HCT116 (cell line): Measurements from ENCODE around the gene SIK3. TPM values are rescaled to one million over a fixed set of nuclear protein-coding genes. Genes with fewer than 3 reads are reported as not detected.

ENCODE experiments used
- ATAC-seq: fragments of 200-7000 bp; cut with Tn5 transposase; 2 replicates; pipeline ENCODE4 v1.9.1; 2020; ENCODE audit warnings: mild to moderate bottlenecking, moderate library complexity
- BruUV-seq: library from RNA; stranded (reverse); fragments of 400-500 nt; replicated peaks from 2 replicates; lab custom pipeline; 2021; lab: Mats Ljungman, UMichigan
- CTCF ChIA-PET: fragments of 300-600 bp; sonication (Branson Sonifier 250); formaldehyde crosslinking; loops from one replicate; lab custom pipeline; 2021; ENCODE audit warnings: antibody characterized with exemption; lab: Charles Lee
- POLR2A ChIA-PET: fragments of 300-600, 350-600 bp; sonication (Branson Sonifier 250); formaldehyde crosslinking; loops from one replicate; lab custom pipeline; 2021; ENCODE audit warnings: antibody characterized with exemption; lab: Charles Lee
- RAD21 ChIA-PET, 2 experiments: fragments of 300-600 bp; sonication (Branson Sonifier 250); formaldehyde crosslinking; loops; one replicate each; lab custom pipeline; 2023; ENCODE audit warnings: low total read pairs in 2 of 2; ENCODE audit not compliant: uncharacterized antibody in 2 of 2, unreplicated experiment in 2 of 2, low non-redundant PET in 1 of 2; lab: Charles Lee
- DNase-seq: peaks from one replicate; pipeline ENCODE4 v3.0.0-alpha.2; 2010; ENCODE audit warnings: low read depth, low spot score
- H2AFZ ChIP-seq: fragments of 200-600 bp; shearing (Covaris generic), sonication (generic); 2 replicates; pipeline ENCODE4 v1.6.1; 2017; ENCODE audit warnings: low read depth, mixed run types, mixed read lengths, antibody characterized with exemption, low read length; ENCODE audit not compliant: poor library complexity, severe bottlenecking
- H3K27ac ChIP-seq: 2 replicates; pipeline ENCODE4 v1.5.1; 2012; ENCODE audit warnings: low read depth, low read length
- H3K27me3 ChIP-seq: fragments of 200-600 bp; sonication (generic); 2 replicates; pipeline ENCODE4 v1.6.1; 2016; ENCODE audit warnings: mixed run types, low read length, mixed read lengths; ENCODE audit not compliant: insufficient read depth
- H3K36me3 ChIP-seq, 2 experiments: fragments of 200-500 bp in 1 of 2; fragments of 200-600 bp in 1 of 2; sonication (Bioruptor generic) in 1 of 2; sonication (generic) in 1 of 2; 2 replicates each; pipeline versions ENCODE4 v1.5.1 to v1.6.1; 2014 to 2016; ENCODE audit warnings: low read length in 2 of 2, inconsistent platforms in 1 of 2, mixed read lengths in 1 of 2, mixed run types in 1 of 2; ENCODE audit not compliant: insufficient read depth in 2 of 2, control insufficient read depth in 1 of 2
- H3K4me1 ChIP-seq, 2 experiments: fragments of 200-600 bp in 1 of 2; sonication (generic) in 1 of 2; 2 replicates each; pipeline versions ENCODE4 v1.5.1 to v1.6.1; 2012 to 2017; ENCODE audit warnings: low read length in 2 of 2, inconsistent platforms in 1 of 2, mild to moderate bottlenecking in 1 of 2, mixed read lengths in 1 of 2, mixed run types in 1 of 2, moderate library complexity in 1 of 2; ENCODE audit not compliant: insufficient read depth in 2 of 2, control insufficient read depth in 1 of 2
- H3K4me2 ChIP-seq: fragments of 200-600 bp; sonication (generic); 2 replicates; pipeline ENCODE4 v1.6.1; 2017; ENCODE audit warnings: mixed run types, low read length, mixed read lengths
- H3K4me3 ChIP-seq, 2 experiments: fragments of 200-600 bp in 1 of 2; sonication (generic) in 1 of 2; replicated peaks in 1 of 2; 2 replicates each; pipeline ENCODE4 v1.5.1; 2011 to 2016; ENCODE audit warnings: low read length in 2 of 2, control low read depth in 1 of 2, low read depth in 1 of 2, mild to moderate bottlenecking in 1 of 2, mixed read lengths in 1 of 2, mixed run types in 1 of 2
- H3K79me2 ChIP-seq: fragments of 200-600 bp; sonication (generic); 2 replicates; pipeline ENCODE4 v1.6.1; 2017; ENCODE audit warnings: mild to moderate bottlenecking, mixed run types, low read length, moderate library complexity, mixed read lengths; ENCODE audit not compliant: insufficient read depth
- H3K9ac ChIP-seq: fragments of 200-600 bp; sonication (generic); 2 replicates; pipeline ENCODE4 v1.6.1; 2016; ENCODE audit warnings: low read length, mixed read lengths
- H3K9me2 ChIP-seq: fragments of 200-600 bp; sonication (generic), shearing (Covaris generic); 2 replicates; pipeline ENCODE4 v1.6.1; 2017; ENCODE audit warnings: mixed run types, mild to moderate bottlenecking, moderate library complexity; ENCODE audit not compliant: insufficient read depth
- H3K9me3 ChIP-seq, 2 experiments: fragments of 200-500 bp in 1 of 2; fragments of 200-600 bp in 1 of 2; sonication (Bioruptor generic) in 1 of 2; sonication (generic) in 1 of 2; 2 replicates each; pipeline ENCODE4 v1.6.1; 2014 to 2017; ENCODE audit warnings: low read length in 2 of 2, mixed read lengths in 2 of 2, inconsistent platforms in 1 of 2, low read depth in 1 of 2, mild to moderate bottlenecking in 1 of 2, mixed run types in 1 of 2, moderate library complexity in 1 of 2; ENCODE audit not compliant: control insufficient read depth in 1 of 2, insufficient read depth in 1 of 2
- H4K20me1 ChIP-seq: fragments of 200-600 bp; sonication (generic), shearing (Covaris generic); 2 replicates; pipeline ENCODE4 v1.6.1; 2017; ENCODE audit warnings: mixed run types, mild to moderate bottlenecking, moderate library complexity; ENCODE audit not compliant: insufficient read depth
- ELF1 ChIP-seq: IDR thresholded peaks from 2 replicates; pipeline ENCODE4 v1.6.1; 2012; ENCODE audit warnings: low read depth, borderline replicate concordance
- FOSL1 ChIP-seq: IDR thresholded peaks from 2 replicates; pipeline ENCODE4 v1.6.1; 2012; ENCODE audit warnings: low read depth
- RAD21 ChIP-seq: IDR thresholded peaks from 2 replicates; pipeline ENCODE4 v1.6.1; 2012; ENCODE audit warnings: low read depth, mild to moderate bottlenecking
- SP1 ChIP-seq: IDR thresholded peaks from 2 replicates; pipeline ENCODE4 v1.6.1; 2012; ENCODE audit warnings: low read depth
- ZFX ChIP-seq: fragments of 450-650 bp; IDR thresholded peaks from 2 replicates; pipeline ENCODE4 v1.6.1; 2017
- intact Hi-C: fragments of 100-400 bp; cut with micrococcal nuclease; formaldehyde crosslinking; loops from 2 replicates; pipeline ENCODE4 v1.10.0; 2022
- total RNA-seq: library from RNA; stranded (reverse); gene quantifications from one replicate; pipeline ENCODE4 v1.2.1, GENCODE V29; 2021; ENCODE audit not compliant: unreplicated experiment
- TF ChIP-seq, protein P1 (sequence below): IDR thresholded peaks from 2 replicates; pipeline ENCODE4 v1.6.1; 2012
- TF ChIP-seq, protein P2 (sequence below): IDR thresholded peaks from 2 replicates; pipeline ENCODE4 v1.6.1; 2011; ENCODE audit warnings: mild to moderate bottlenecking, low read length, moderate library complexity; ENCODE audit not compliant: insufficient replicate concordance; ENCODE audit errors: extremely low read depth

The SIK3 gene
- total RNA-seq, 1 experiment from 2014 or later, result 21.0 TPM

GRCh38 chr11:116935089-116935488, 163.1 kb downstream of the SIK3 start:
- Histone ChIP-seq H2AFZ (no peak overlapping the region), H3K4me3 (no peak overlapping the region), H3K9me2 (no peaks in the 10 kb centered on the region), H3K27me3 (no peaks in the 10 kb centered on the region), H3K9ac (no peak overlapping the region), H3K4me1 (peaks cover 0 to 10% of the 10 kb centered on the region in 2 experiments; a peak in 2 of 4 replicates), H3K9me3 (no peaks in the 10 kb centered on the region), H3K4me2 (no peak overlapping the region), H3K36me3 (0 out of 4 replicates have a peak, but pooled peaks cover 0 to 2% of the 10 kb centered on the region in 2 experiments), H4K20me1 (no peaks in the 10 kb centered on the region), H3K27ac (no peak overlapping the region), H3K79me2 (no peaks in the 10 kb centered on the region; the same call in 1 of the 2 replicates)
- no peak for TF ChIP-seq FOSL1
- TF ChIP-seq, protein P1, sequence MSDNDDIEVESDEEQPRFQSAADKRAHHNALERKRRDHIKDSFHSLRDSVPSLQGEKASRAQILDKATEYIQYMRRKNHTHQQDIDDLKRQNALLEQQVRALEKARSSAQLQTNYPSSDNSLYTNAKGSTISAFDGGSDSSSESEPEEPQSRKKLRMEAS, result no peak
- TF ChIP-seq SP1, result no peak
- TF ChIP-seq, protein P2, sequence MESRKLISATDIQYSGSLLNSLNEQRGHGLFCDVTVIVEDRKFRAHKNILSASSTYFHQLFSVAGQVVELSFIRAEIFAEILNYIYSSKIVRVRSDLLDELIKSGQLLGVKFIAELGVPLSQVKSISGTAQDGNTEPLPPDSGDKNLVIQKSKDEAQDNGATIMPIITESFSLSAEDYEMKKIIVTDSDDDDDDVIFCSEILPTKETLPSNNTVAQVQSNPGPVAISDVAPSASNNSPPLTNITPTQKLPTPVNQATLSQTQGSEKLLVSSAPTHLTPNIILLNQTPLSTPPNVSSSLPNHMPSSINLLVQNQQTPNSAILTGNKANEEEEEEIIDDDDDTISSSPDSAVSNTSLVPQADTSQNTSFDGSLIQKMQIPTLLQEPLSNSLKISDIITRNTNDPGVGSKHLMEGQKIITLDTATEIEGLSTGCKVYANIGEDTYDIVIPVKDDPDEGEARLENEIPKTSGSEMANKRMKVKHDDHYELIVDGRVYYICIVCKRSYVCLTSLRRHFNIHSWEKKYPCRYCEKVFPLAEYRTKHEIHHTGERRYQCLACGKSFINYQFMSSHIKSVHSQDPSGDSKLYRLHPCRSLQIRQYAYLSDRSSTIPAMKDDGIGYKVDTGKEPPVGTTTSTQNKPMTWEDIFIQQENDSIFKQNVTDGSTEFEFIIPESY, result no peak
- CTCF ChIA-PET, result no interaction called here
- RAD21 ChIA-PET, result no interaction called here
- no TSS peak for BruUV-seq
- ATAC-seq (no peak), DNase-seq (no peak)
- POLR2A ChIA-PET, result no interaction called here
- intact Hi-C loops, result no loop called here

DNA sequence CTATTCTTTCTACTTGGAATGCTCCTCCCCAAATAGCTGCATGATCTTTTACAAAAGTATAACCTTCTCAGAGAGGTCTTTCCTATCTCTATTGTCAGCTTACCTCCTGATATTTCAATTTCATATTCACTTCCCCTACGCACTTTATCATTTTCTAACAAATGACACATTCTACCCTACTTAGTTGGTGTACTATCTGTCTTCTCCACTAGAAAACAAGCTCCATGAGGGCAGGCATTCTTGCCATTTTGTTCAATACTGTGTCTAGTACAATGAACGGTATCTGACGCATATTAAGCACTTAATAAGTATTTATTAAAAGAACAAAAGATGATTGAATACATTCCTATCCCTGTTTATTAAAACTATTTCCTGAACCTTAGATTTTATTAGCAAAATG, 164.3 kb downstream of the SIK3 start:
- DNase-seq, result no peak
- no peak for TF ChIP-seq RAD21
- no peak for TF ChIP-seq ELF1
- no peak for TF ChIP-seq SP1
- TF ChIP-seq ZFX, result no peak
- TF ChIP-seq, all 23 proteins: peak for 0
- Histone ChIP-seq H3K9me3 (no peaks in the 10 kb centered on the region), H3K9me2 (no peaks in the 10 kb centered on the region), H2AFZ (no peak overlapping the region), H3K36me3 (0 out of 4 replicates have a peak, but pooled peaks cover 0 to 2% of the 10 kb centered on the region in 2 experiments), H4K20me1 (no peaks in the 10 kb centered on the region), H3K4me2 (no peak overlapping the region), H3K9ac (no peak overlapping the region), H3K79me2 (no peaks in the 10 kb centered on the region; the same call in 1 of the 2 replicates), H3K27me3 (no peaks in the 10 kb centered on the region), H3K4me3 (no peak overlapping the region), H3K27ac (no peak overlapping the region), H3K4me1 (peaks cover 0 to 10% of the 10 kb centered on the region in 2 experiments; a peak in 2 of 4 replicates)
- ChIA-PET RAD21 (no interaction called here), POLR2A (no interaction called here), CTCF (no interaction called here)
- ATAC-seq, result no peak
- no TSS peak for BruUV-seq
- intact Hi-C loops, result no loop called here
